SK-N-SH (cell line): ENCODE results near the gene IL37. TPM values are rescaled to one million over a fixed set of nuclear protein-coding genes. Genes with fewer than 3 reads are reported as not detected.

Source experiments
- CTCF ChIA-PET: fragments of 300-600, 350-600 bp; formaldehyde crosslinking; extraction: SDS; loops from one replicate; lab custom pipeline; 2021; lab: Yijun Ruan, JAX
- POLR2A ChIA-PET: fragments of 350-600 bp; sonication (Branson Sonifier 250); formaldehyde crosslinking; extraction: SDS; loops from one replicate; lab custom pipeline; 2020; ENCODE audit warnings: antibody characterized with exemption, inconsistent platforms; lab: Yijun Ruan, JAX
- DNase-seq: peaks from one replicate; pipeline ENCODE4 v3.0.0; 2012
- H2AFZ ChIP-seq: fragments of 200-600 bp; sonication (generic); 2 replicates; pipeline ENCODE4 v1.8.1; 2016; ENCODE audit warnings: antibody characterized with exemption, mild to moderate bottlenecking, low read depth
- H3F3A ChIP-seq: fragments of 200-600 bp; sonication (generic); replicated peaks from 2 replicates; pipeline ENCODE3; 2016; ENCODE audit warnings: antibody characterized with exemption, mild to moderate bottlenecking; ENCODE audit not compliant: insufficient read depth
- H3K27ac ChIP-seq, 2 experiments: fragments of 200-500 bp in 1 of 2; fragments of 200-600 bp in 1 of 2; sonication (Bioruptor generic) in 1 of 2; sonication (generic), shearing (Covaris generic) in 1 of 2; 2 replicates each; pipeline versions ENCODE4 v1.5.1 to v1.6.1; 2014 to 2016; ENCODE audit warnings: low read depth in 2 of 2, inconsistent platforms in 1 of 2, low read length in 1 of 2, mild to moderate bottlenecking in 1 of 2, mixed read lengths in 1 of 2
- H3K27me3 ChIP-seq: fragments of 200-600 bp; sonication (generic), shearing (Covaris generic); 2 replicates; pipeline ENCODE4 v1.6.1; 2016; ENCODE audit warnings: mixed run types; ENCODE audit not compliant: insufficient read depth
- H3K36me3 ChIP-seq, 2 experiments: fragments of 200-500 bp in 1 of 2; fragments of 200-600 bp in 1 of 2; sonication (Bioruptor generic) in 1 of 2; sonication (generic) in 1 of 2; replicated peaks in 1 of 2; 2 replicates each; pipeline versions ENCODE3 to v1.5.1; 2014 to 2016; ENCODE audit warnings: low read length in 1 of 2, mild to moderate bottlenecking in 1 of 2; ENCODE audit not compliant: insufficient read depth in 2 of 2, control insufficient read depth in 1 of 2
- H3K4me1 ChIP-seq, 2 experiments: fragments of 200-500 bp in 1 of 2; fragments of 200-600 bp in 1 of 2; sonication (Bioruptor generic) in 1 of 2; sonication (generic), shearing (Covaris generic) in 1 of 2; 2 replicates each; pipeline versions ENCODE4 v1.5.1 to v1.6.1; 2014 to 2016; ENCODE audit warnings: low read depth in 1 of 2, low read length in 1 of 2, mixed run types in 1 of 2; ENCODE audit not compliant: insufficient read depth in 2 of 2, control insufficient read depth in 1 of 2
- H3K4me2 ChIP-seq: fragments of 200-600 bp; sonication (generic), shearing (Covaris generic); 2 replicates; pipeline ENCODE4 v1.6.1; 2017; ENCODE audit warnings: mixed run types
- H3K4me3 ChIP-seq, 2 experiments: fragments of 200-500 bp in 1 of 2; fragments of 200-600 bp in 1 of 2; sonication (Bioruptor generic) in 1 of 2; sonication (generic), shearing (Covaris generic) in 1 of 2; 2 replicates each; pipeline versions ENCODE4 v1.5.1 to v1.8.1; 2014 to 2016; ENCODE audit warnings: low read depth in 2 of 2, inconsistent platforms in 1 of 2, low read length in 1 of 2, mild to moderate bottlenecking in 1 of 2, mixed read lengths in 1 of 2, moderate library complexity in 1 of 2
- H3K79me2 ChIP-seq: fragments of 200-600 bp; sonication (generic); 2 replicates; pipeline ENCODE4 v1.8.1; 2017; ENCODE audit warnings: mild to moderate bottlenecking; ENCODE audit not compliant: insufficient read depth
- H3K9ac ChIP-seq: fragments of 200-600 bp; sonication (generic); 2 replicates; pipeline ENCODE4 v1.6.1; 2017; ENCODE audit warnings: mixed run types
- H3K9me2 ChIP-seq: fragments of 200-600 bp; sonication (generic); 2 replicates; pipeline ENCODE4 v1.6.1; 2017; ENCODE audit warnings: mixed run types
- H3K9me3 ChIP-seq: fragments of 200-600 bp; sonication (generic); 2 replicates; pipeline ENCODE4 v1.6.1; 2017; ENCODE audit warnings: mixed run types, mild to moderate bottlenecking, moderate library complexity
- H4K20me1 ChIP-seq: fragments of 200-600 bp; sonication (generic); 2 replicates; pipeline ENCODE4 v1.6.1; 2017; ENCODE audit warnings: mild to moderate bottlenecking, mixed run types; ENCODE audit not compliant: insufficient read depth
- CHD2 ChIP-seq: fragments of 150-350 bp; IDR thresholded peaks from 2 replicates; pipeline ENCODE4 v1.6.1; 2018; ENCODE audit warnings: low read length; ENCODE audit not compliant: partially characterized antibody
- EZH2phosphoT487 ChIP-seq: fragments of 200-600 bp; sonication (generic); IDR thresholded peaks from 2 replicates; pipeline ENCODE4 v1.6.1; 2017; ENCODE audit warnings: low read depth, mixed run types, mild to moderate bottlenecking, antibody characterized with exemption, moderate library complexity, borderline replicate concordance
- GABPA ChIP-seq: IDR thresholded peaks from 2 replicates; pipeline ENCODE4 v1.4.0; 2012; ENCODE audit warnings: low read depth, mild to moderate bottlenecking
- GATA2 ChIP-seq: sonication (generic); formaldehyde crosslinking; IDR thresholded peaks from 2 replicates; pipeline ENCODE4 v1.5.0; 2020; ENCODE audit warnings: mild to moderate bottlenecking, missing genetic modification reagents
- IRF3 ChIP-seq: fragments of 150-350 bp; IDR thresholded peaks from 2 replicates; pipeline ENCODE4 v1.6.1; 2016; ENCODE audit warnings: mild to moderate bottlenecking, low read depth, low read length
- MEF2A ChIP-seq: IDR thresholded peaks from 2 replicates; pipeline ENCODE4 v1.4.0; 2012; ENCODE audit warnings: low read depth, borderline replicate concordance
- NFIC ChIP-seq: IDR thresholded peaks from 2 replicates; pipeline ENCODE4 v1.4.0; 2012; ENCODE audit warnings: borderline replicate concordance
- POLR2AphosphoS5 ChIP-seq: IDR thresholded peaks from 2 replicates; pipeline ENCODE4 v1.6.1; 2012; ENCODE audit warnings: low read depth, low read length
- RAD21 ChIP-seq: IDR thresholded peaks from 2 replicates; pipeline ENCODE4 v1.6.1; 2012; ENCODE audit warnings: mild to moderate bottlenecking, low read length
- RCOR1 ChIP-seq: fragments of 150-350 bp; IDR thresholded peaks from 2 replicates; pipeline ENCODE4 v1.6.1; 2017; ENCODE audit warnings: antibody characterized with exemption, low read length
- RXRA ChIP-seq: IDR thresholded peaks from 2 replicates; pipeline ENCODE4 v1.4.0; 2012; ENCODE audit warnings: low read depth, mild to moderate bottlenecking, borderline replicate concordance
- TAF1 ChIP-seq: IDR thresholded peaks from 2 replicates; pipeline ENCODE4 v1.6.1; 2012; ENCODE audit warnings: low read depth, mild to moderate bottlenecking, low read length, moderate library complexity, borderline replicate concordance
- USF2 ChIP-seq: fragments of 150-350 bp; IDR thresholded peaks from 2 replicates; pipeline ENCODE4 v1.6.1; 2017; ENCODE audit warnings: antibody characterized with exemption, low read length, low read depth, borderline replicate concordance
- YY1 ChIP-seq: IDR thresholded peaks from 2 replicates; pipeline ENCODE4 v1.4.0; 2012; ENCODE audit warnings: low read depth, mild to moderate bottlenecking
- ZBTB33 ChIP-seq: IDR thresholded peaks from 2 replicates; pipeline ENCODE4 v1.4.0; 2012; ENCODE audit warnings: low read depth, borderline replicate concordance
- WGBS: methylation state at CpG from one replicate; pipeline ENCODE4 v1.1.6; 2017; ENCODE audit warnings: low lambda C conversion rate; 5-methylcytosine and 5-hydroxymethylcytosine counted together
- polyA plus RNA-seq, 3 experiments: library from polyadenylated mRNA; depleted of rRNA; stranded (reverse); fragments of >200 nt; gene quantifications; 2 replicates each; pipeline ENCODE4 v1.2.3, GENCODE V29; 2012

The IL37 gene
- polyA plus RNA-seq, 1 of the 3 experiments (the other 2 are of a cell fraction) = not detected

- H3K4me3 ChIP-seq = no peak overlapping the region
- no peak for DNase-seq
- ChIA-PET CTCF (interaction anchor here (1.5 kb wide), 1 partner anchor 35 kb away, joined by 3 read pairs; no protein-coding TSS in a partner anchor), POLR2A (no interaction called here)
- 26% methylated on average over 7 of the region's 7 CpGs for WGBS
- H3K4me2 ChIP-seq = no peak overlapping the region
- H3K27me3 ChIP-seq = peaks cover 5% of the 10 kb centered on the region; the same call in 1 of the 2 replicates
- TF ChIP-seq MEF2A = no peak
- H3K4me1 ChIP-seq = no peaks in the 10 kb centered on the region
- H3K27ac ChIP-seq = no peak overlapping the region
- no peaks in the 10 kb centered on the region for H4K20me1 ChIP-seq
- no peaks in the 10 kb centered on the region for H3F3A ChIP-seq
- H3K79me2 ChIP-seq = no peaks in the 10 kb centered on the region
- no peak overlapping the region for H2AFZ ChIP-seq
- H3K36me3 ChIP-seq = no peaks in the 10 kb centered on the region
- no peak overlapping the region for H3K9ac ChIP-seq
- no peaks in the 10 kb centered on the region for H3K9me3 ChIP-seq
- H3K9me2 ChIP-seq = no peaks in the 10 kb centered on the region
These were observed 43.0 kb upstream of the IL37 start for GRCh38 chr2:112867701-112868631.

GRCh38 chr2:112869258-112869842, 41.6 kb upstream of the IL37 start:
- Histone ChIP-seq H3K36me3 (no peaks in the 10 kb centered on the region), H3K4me3 (no peak overlapping the region), H3K27me3 (peaks cover 5% of the 10 kb centered on the region; the same call in 1 of the 2 replicates), H3K4me2 (no peak overlapping the region), H3K9me3 (no peaks in the 10 kb centered on the region), H2AFZ (no peak overlapping the region), H4K20me1 (no peaks in the 10 kb centered on the region), H3K27ac (no peak overlapping the region), H3K9ac (no peak overlapping the region), H3K4me1 (no peaks in the 10 kb centered on the region), H3K9me2 (no peaks in the 10 kb centered on the region), H3K79me2 (no peaks in the 10 kb centered on the region), H3F3A (no peaks in the 10 kb centered on the region)
- 18% methylated on average over 7 of the region's 7 CpGs for whole genome bisulfite sequencing
- no peak for TF ChIP-seq EZH2phosphoT487
- no peak for TF ChIP-seq POLR2AphosphoS5
- no peak for TF ChIP-seq YY1
- TF ChIP-seq RAD21 = no peak
- TF ChIP-seq RCOR1 = no peak
- TF ChIP-seq USF2 = no peak
- TF ChIP-seq GATA2 (CRISPR knock-in tag) = no peak
- no peak for TF ChIP-seq RXRA
- TF ChIP-seq CHD2 = no peak
- no peak for TF ChIP-seq NFIC
- no peak for TF ChIP-seq IRF3
- TF ChIP-seq ZBTB33 = no peak
- TF ChIP-seq GABPA = no peak
- TF ChIP-seq TAF1 = no peak
- TF ChIP-seq MEF2A = no peak
- CTCF ChIA-PET = no interaction called here
- DNase-seq = no peak
- POLR2A ChIA-PET = no interaction called here
